GM21717 (cell line): ENCODE measurements around the gene TMEM232.
"Not testable (repeated sequence)": the region's sequence is repeated elsewhere in the genome, so short reads cannot be mapped to it uniquely, and the experiment has no call there.

Experiments
- ATAC-seq: cut with Tn5 transposase; IDR thresholded peaks from one replicate; pipeline ENCODE4 v1.9.1; 2021; ENCODE audit warnings: mild to moderate bottlenecking, moderate library complexity; ENCODE audit not compliant: unreplicated experiment

The TMEM232 gene

GRCh38 chr5:110536120-110537115 is 190.1 kb downstream of the TMEM232 start:
- ATAC-seq: no peak

DNA sequence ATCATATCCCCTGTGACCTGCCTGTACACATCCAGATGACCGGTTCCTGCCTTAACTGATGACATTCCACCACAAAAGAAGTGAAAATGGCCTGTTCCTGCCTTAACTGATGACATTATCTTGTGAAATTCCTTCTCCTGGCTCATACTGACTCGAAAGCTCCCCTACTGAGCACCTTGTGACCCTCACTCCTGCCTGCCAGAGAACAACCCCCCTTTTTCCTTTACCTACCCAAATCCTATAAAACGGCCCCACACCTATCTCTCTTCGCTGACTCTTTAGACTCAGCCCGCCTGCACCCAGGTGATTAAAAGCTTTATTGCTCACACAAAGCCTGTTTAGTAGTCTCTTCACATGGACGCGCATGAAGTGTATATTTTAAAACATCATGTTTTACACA is 191.3 kb downstream of the TMEM232 start:
- ATAC-seq: not testable (repeated sequence)

- no peak for ATAC-seq
Observed at GRCh38 chr5:110525762-110526161, 200.7 kb downstream of the TMEM232 start.

DNA sequence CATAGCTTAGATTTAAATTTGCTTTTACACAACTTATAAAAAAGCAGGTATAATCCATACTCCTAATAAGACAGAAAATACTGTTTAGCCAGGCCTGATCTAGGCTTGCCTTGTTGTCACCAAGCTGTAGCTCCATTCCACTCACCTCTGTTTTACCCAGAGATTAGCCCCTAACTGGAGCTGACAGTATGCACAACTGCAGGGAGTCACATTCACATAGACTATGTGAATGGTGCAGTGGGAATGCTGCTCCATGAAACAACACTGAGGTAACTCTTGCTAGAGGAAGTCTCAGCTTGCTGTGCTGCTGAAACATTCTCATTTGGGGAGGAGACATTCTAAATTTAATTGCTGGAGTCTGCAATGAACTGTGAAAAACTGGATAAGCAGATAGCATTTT is 209.1 kb downstream of the TMEM232 start:
- no peak for ATAC-seq

DNA sequence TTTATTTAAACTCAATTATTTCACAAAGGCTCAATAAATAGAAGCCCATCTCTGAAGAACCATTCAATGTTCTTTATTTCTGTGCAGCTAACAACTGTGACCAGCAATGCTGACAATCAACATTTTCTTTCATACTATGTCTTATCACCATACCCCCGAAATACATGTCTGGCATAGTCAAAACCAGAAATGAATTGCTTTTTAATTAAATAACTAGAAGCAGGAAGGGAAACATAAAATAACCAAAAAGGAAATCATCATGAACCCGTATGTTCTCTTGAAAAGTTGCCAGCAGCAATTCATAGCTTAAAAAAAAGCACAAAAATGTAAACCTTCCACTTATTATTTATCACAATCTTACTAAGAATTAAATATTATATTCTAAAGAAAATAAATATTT is 212.4 kb downstream of the TMEM232 start:
- ATAC-seq: no peak

- no peak for ATAC-seq
Observed at GRCh38 chr5:110512266-110512665, 214.2 kb downstream of the TMEM232 start.

DNA sequence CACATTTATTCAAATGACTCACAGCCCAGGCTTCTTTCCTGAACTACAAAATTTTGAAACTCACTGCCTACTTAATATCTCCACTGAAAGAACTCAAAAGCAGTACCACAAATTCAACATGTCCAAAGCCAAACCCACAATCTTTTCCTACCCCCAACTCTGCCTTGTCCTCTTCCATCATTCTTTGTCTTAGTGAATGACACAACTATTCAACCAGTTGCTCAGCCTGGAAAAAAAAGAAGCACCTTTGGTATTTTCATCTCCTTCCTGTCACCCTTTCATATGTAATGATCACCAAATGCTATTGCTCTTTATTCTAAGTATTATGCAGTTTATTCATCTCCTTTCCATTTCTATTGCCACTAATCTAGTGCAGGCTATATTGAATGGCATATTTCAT is 216.3 kb downstream of the TMEM232 start:
- ATAC-seq: no peak

GRCh38 chr5:110507972-110508371 is 218.5 kb downstream of the TMEM232 start:
- ATAC-seq: no peak

GRCh38 chr5:110506378-110506777 is 220.1 kb downstream of the TMEM232 start:
- no peak for ATAC-seq

DNA sequence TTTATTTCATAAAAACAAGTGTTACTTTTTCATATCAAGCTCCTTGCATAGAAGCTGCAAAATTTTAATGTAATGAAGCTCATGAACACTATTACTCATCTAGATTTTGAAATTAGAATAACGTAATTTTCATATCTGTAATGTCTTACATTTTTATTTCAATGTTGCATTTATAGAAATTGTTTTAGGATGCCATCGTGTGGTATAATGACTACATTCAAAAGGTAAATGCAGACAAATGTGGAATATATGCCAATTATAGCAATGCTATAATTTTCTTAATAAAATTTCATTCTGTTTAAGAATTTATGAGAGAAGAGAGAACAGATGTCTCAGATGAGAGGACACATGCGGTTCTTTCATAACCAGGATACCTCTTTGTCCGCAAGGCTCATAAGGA is 230.2 kb downstream of the TMEM232 start:
- ATAC-seq: no peak

DNA sequence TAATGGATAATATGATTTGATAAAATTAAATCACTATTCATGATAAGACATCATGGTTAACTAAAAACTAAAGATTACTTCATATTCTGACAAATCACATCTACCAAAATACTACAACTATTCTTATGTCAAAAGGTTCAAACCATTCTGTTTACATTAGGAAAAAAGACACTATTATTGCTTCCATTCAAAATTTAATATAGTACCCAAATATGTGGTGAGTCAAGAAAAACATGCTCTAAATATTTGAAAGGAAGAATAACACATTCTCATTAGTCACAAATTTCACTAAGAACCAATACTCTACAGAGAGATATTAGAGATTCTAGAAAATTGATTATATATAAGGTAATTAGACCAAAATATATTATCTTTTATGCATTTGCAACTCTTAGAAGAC is 234.0 kb downstream of the TMEM232 start:
- ATAC-seq: no peak

- ATAC-seq: no peak
Observed at GRCh38 chr5:110478895-110479294, 247.6 kb downstream of the TMEM232 start.

GRCh38 chr5:110477911-110478310 is 248.6 kb downstream of the TMEM232 start:
- no peak for ATAC-seq

- ATAC-seq: no peak
Observed at GRCh38 chr5:110476164-110476563, 250.3 kb downstream of the TMEM232 start.

GRCh38 chr5:110475529-110475928 is 250.9 kb downstream of the TMEM232 start:
- ATAC-seq: no peak

DNA sequence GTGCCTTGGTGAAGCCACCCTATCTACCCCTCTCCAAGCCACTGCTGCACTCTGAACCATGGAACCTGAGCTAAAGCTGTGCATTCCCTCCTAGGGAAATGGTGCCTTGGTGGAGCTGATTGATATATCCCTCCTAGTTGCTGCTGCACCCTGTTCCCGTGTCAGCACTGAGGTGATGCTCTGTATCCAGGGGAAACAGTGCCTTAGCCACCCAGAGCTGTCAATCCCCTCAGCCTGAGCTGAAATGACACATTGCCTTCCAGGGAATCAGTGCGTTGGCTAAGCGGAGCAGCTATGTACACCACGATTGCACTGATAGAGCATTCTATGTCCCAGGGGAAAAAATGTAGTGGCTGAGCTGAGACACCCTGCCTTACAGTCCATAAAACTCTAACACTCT is 257.0 kb downstream of the TMEM232 start:
- no peak for ATAC-seq

DNA sequence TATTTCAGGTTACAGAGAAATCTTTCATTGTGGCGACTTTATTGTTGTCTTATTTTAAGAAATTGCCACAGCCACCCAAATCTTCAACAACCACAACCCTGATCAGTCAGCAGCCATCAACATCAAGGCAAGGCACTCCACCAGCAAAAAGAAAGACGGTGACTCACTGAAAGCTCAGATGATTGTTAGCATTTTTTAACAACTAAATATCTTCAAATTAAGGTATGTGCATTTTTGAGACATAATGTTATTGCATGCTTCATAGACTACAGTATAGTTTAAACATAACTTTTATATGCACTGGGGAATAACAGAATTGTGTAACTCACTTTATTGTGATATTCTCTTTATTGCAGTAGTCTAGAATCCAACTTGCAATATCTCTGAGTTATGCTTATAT is 263.4 kb downstream of the TMEM232 start:
- no peak for ATAC-seq

GRCh38 chr5:110460837-110461236 is 265.6 kb downstream of the TMEM232 start:
- no peak for ATAC-seq

GRCh38 chr5:110458313-110458712 is 268.2 kb downstream of the TMEM232 start:
- no peak for ATAC-seq

- no peak for ATAC-seq
Observed at GRCh38 chr5:110442856-110443255, 283.6 kb downstream of the TMEM232 start.

DNA sequence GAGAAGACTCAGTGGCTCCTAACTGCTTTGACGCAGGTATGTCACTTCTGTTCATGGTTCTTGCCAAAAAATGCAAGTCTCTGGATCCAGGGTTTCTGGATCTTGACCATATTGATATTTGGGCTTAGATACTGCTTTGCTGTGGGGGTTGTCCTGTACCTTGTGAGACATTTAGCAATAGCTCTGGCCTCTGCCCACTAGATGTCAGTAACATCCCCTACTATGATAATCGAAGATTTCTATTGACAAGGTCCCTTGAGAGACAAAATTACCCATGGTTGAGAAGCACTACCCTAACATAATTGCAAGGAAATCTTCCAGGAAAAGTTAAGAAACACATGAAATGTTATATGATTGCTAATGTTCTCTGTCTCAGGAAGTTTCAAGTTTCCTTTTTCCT is 285.4 kb downstream of the TMEM232 start:
- no peak for ATAC-seq

GRCh38 chr5:110440058-110440457 is 286.4 kb downstream of the TMEM232 start:
- no peak for ATAC-seq

- no peak for ATAC-seq
Observed at GRCh38 chr5:110439296-110439695, 287.2 kb downstream of the TMEM232 start.
